ENCODE data around the gene HAVCR2.

Gene HAVCR2

GRCh38 chr5:157155297-157155696 is 46.5 kb upstream of the HAVCR2 start:
- Histone ChIP-seq H3K4me3 (ENCODE audit: low read depth, low read length) (no peak overlapping the region), H3K4me1 (ENCODE audit: control insufficient read depth, insufficient read depth, low read length) (no peaks in the 10 kb centered on the region), H3K27ac (ENCODE audit: extremely low read depth, low read depth, low read length) (no peak overlapping the region), H3K9me3 (ENCODE audit: control insufficient read depth, insufficient read depth, low read depth, low read length) (no peaks in the 10 kb centered on the region), H3K36me3 (ENCODE audit: control insufficient read depth in 2 of 2, insufficient read depth in 1 of 2, low read length in 2 of 2) (no peaks in the 10 kb centered on the region)
- TF ChIP-seq MEIS1 (CRISPR knock-in tag; IDR thresholded peaks at IDR 0.05; ENCODE audit: borderline replicate concordance) (no peak), ZNF600 (tag by site-specific recombination; IDR thresholded peaks at IDR 0.05) (no peak), ZSCAN18 (tag by site-specific recombination; IDR thresholded peaks at IDR 0.05) (no peak), ZNF530 (tag by site-specific recombination; IDR thresholded peaks at IDR 0.05; ENCODE audit: low read depth) (no peak), PRDM2 (tag by site-specific recombination; IDR thresholded peaks at IDR 0.05; ENCODE audit: borderline replicate concordance) (no peak), GLIS2 (tag by site-specific recombination; IDR thresholded peaks at IDR 0.05) (no peak), ZNF558 (tag by site-specific recombination; IDR thresholded peaks at IDR 0.05) (no peak), ZNF544 (tag by site-specific recombination; IDR thresholded peaks at IDR 0.05) (no peak), ZEB2 (tag by site-specific recombination; IDR thresholded peaks at IDR 0.05) (no peak), FEZF1 (tag by site-specific recombination; IDR thresholded peaks at IDR 0.05) (no peak), PRDM10 (tag by site-specific recombination; IDR thresholded peaks at IDR 0.05) (no peak), ZNF768 (tag by site-specific recombination; IDR thresholded peaks at IDR 0.05) (no peak), ZNF610 (tag by site-specific recombination; IDR thresholded peaks at IDR 0.05; ENCODE audit: borderline replicate concordance) (no peak), KLF16 (tag by site-specific recombination; IDR thresholded peaks at IDR 0.05) (no peak), ZNF521 (tag by site-specific recombination; IDR thresholded peaks at IDR 0.05) (no peak), ZNF707 (tag by site-specific recombination; IDR thresholded peaks at IDR 0.05) (no peak)
- ChIA-PET POLR2A (no interaction called here), CTCF (interaction anchor here (0.5 to 0.8 kb wide), 2 partner anchors 29 to 173 kb away, joined by 3 read pairs; no protein-coding TSS in a partner anchor)

Measured in HEK293 (cell line).